Measurements from ENCODE around the gene KRT80. TPM values are rescaled to one million over a fixed set of nuclear protein-coding genes. Genes with fewer than 3 reads are reported as not detected.

Gene KRT80
- total RNA-seq, 1 experiment from 2014 or later = 51.5 TPM

- ChIA-PET POLR2A (no interaction called here), CTCF (interaction anchor here (1.0 to 1.4 kb wide), 2 partner anchors 11 to 122 kb away, joined by 3 read pairs; no protein-coding TSS in a partner anchor)
- Histone ChIP-seq H3K4me3 (ENCODE audit: low read depth in 2 of 2, low read length in 2 of 2) (no peak overlapping the region), H3K27ac (ENCODE audit: low read length) (0 out of 2 replicates have a peak overlapping the region, but pooled peaks have one; percentile 2), H3K9me3 (ENCODE audit: control insufficient read depth, insufficient read depth, low read depth, low read length) (no peaks in the 10 kb centered on the region), H3K27me3 (ENCODE audit: control insufficient read depth, insufficient read depth, low read length) (no peaks in the 10 kb centered on the region), H3K4me1 (ENCODE audit: control insufficient read depth, insufficient read depth, low read length) (peaks cover 81% of the 10 kb centered on the region), H3K36me3 (ENCODE audit: control insufficient read depth, insufficient read depth, low read length) (no peaks in the 10 kb centered on the region)
- TF ChIP-seq POLR2AphosphoS5 (IDR thresholded peaks at IDR 0.05; ENCODE audit: low read depth, low read length) = no peak
- ATAC-seq = no peak
- intact Hi-C loops (cut with micrococcal nuclease; ENCODE audit: unreplicated experiment) (no loop called here), in situ Hi-C loops (cut with HindIII; ENCODE audit: low pct_unique_long_range_greater_than_20kb, low sequenced_read_pairs) (no loop called here)
- BruUV-seq (replicated peaks) = no TSS peak
- no peak for DNase-seq (ENCODE audit: low read depth, low spot score)
These were observed 7.0 kb downstream of the KRT80 start for GRCh38 chr12:52184813-52185212.

- TF ChIP-seq SIN3A (IDR thresholded peaks at IDR 0.05; ENCODE audit: borderline replicate concordance, insufficient read depth, low read depth, low read length) (no peak), POLR2AphosphoS5 (IDR thresholded peaks at IDR 0.05; ENCODE audit: low read depth, low read length) (no peak), TCF7L2 (IDR thresholded peaks at IDR 0.05; ENCODE audit: low read depth, low read length) (no peak), CTCF (IDR thresholded peaks at IDR 0.05) (no peak)
- TF ChIP-seq, protein P1, sequence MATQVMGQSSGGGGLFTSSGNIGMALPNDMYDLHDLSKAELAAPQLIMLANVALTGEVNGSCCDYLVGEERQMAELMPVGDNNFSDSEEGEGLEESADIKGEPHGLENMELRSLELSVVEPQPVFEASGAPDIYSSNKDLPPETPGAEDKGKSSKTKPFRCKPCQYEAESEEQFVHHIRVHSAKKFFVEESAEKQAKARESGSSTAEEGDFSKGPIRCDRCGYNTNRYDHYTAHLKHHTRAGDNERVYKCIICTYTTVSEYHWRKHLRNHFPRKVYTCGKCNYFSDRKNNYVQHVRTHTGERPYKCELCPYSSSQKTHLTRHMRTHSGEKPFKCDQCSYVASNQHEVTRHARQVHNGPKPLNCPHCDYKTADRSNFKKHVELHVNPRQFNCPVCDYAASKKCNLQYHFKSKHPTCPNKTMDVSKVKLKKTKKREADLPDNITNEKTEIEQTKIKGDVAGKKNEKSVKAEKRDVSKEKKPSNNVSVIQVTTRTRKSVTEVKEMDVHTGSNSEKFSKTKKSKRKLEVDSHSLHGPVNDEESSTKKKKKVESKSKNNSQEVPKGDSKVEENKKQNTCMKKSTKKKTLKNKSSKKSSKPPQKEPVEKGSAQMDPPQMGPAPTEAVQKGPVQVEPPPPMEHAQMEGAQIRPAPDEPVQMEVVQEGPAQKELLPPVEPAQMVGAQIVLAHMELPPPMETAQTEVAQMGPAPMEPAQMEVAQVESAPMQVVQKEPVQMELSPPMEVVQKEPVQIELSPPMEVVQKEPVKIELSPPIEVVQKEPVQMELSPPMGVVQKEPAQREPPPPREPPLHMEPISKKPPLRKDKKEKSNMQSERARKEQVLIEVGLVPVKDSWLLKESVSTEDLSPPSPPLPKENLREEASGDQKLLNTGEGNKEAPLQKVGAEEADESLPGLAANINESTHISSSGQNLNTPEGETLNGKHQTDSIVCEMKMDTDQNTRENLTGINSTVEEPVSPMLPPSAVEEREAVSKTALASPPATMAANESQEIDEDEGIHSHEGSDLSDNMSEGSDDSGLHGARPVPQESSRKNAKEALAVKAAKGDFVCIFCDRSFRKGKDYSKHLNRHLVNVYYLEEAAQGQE (IDR thresholded peaks at IDR 0.05; ENCODE audit: insufficient read depth in 1 of 2, low read depth in 2 of 2, low read length in 1 of 2) = no peak
- CTCF ChIA-PET = no interaction called here
- in situ Hi-C loops (cut with HindIII; ENCODE audit: low pct_unique_long_range_greater_than_20kb, low sequenced_read_pairs) = no loop called here
- Histone ChIP-seq H3K4me1 (ENCODE audit: control insufficient read depth, insufficient read depth, low read length) (peaks cover 78% of the 10 kb centered on the region), H3K36me3 (ENCODE audit: control insufficient read depth, insufficient read depth, low read length) (no peaks in the 10 kb centered on the region), H3K27me3 (ENCODE audit: control insufficient read depth, insufficient read depth, low read length) (no peaks in the 10 kb centered on the region), H3K4me3 (ENCODE audit: low read depth in 2 of 2, low read length in 2 of 2) (no peak overlapping the region), H3K27ac (ENCODE audit: low read length) (peak overlapping the region; percentile 75), H3K9me3 (ENCODE audit: control insufficient read depth, insufficient read depth, low read depth, low read length) (no peaks in the 10 kb centered on the region)
- ATAC-seq (no peak), DNase-seq (ENCODE audit: low read depth, low spot score) (no peak)
- BruUV-seq (replicated peaks) = no TSS peak
- intact Hi-C loops (cut with micrococcal nuclease; ENCODE audit: unreplicated experiment) = no loop called here
- POLR2A ChIA-PET = no interaction called here
These were observed 7.8 kb downstream of the KRT80 start for GRCh38 chr12:52183971-52184370.

DNA sequence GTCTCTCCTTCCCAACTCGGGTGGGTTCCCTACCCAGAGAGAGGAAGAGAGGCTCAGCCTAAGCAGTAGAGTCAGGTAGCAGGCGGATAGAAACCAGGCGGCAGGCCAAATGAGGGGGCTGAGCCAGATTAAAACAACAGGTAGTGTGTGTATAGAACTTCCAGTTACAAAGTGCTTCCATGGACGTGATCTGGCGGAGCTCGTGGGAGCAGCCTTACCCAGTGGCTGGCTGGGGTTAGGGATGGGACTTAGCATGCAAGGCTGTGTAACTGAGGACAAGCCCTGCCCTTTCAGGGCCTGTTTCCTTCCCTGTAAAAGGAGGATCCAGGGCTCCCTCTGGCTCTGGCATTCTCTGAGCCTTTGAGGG lies 8.3 kb downstream of the KRT80 start:
- ChIA-PET CTCF (interaction anchor here (0.6 kb wide), 2 partner anchors 60 to 829 kb away, joined by 3 to 4 read pairs; no protein-coding TSS in a partner anchor), POLR2A (no interaction called here)
- H3K27me3 ChIP-seq (ENCODE audit: control insufficient read depth, insufficient read depth, low read length) = no peaks in the 10 kb centered on the region
- peaks cover 77% of the 10 kb centered on the region for H3K4me1 ChIP-seq (ENCODE audit: control insufficient read depth, insufficient read depth, low read length)
- intact Hi-C loops (cut with micrococcal nuclease; ENCODE audit: unreplicated experiment) = no loop called here
- no peaks in the 10 kb centered on the region for H3K36me3 ChIP-seq (ENCODE audit: control insufficient read depth, insufficient read depth, low read length)
- H3K9me3 ChIP-seq (ENCODE audit: control insufficient read depth, insufficient read depth, low read depth, low read length) = no peaks in the 10 kb centered on the region
- no peak for TF ChIP-seq CTCF (IDR thresholded peaks at IDR 0.05)
- TF ChIP-seq SIN3A (IDR thresholded peaks at IDR 0.05; ENCODE audit: borderline replicate concordance, insufficient read depth, low read depth, low read length) = no peak
- no peak for TF ChIP-seq TCF7L2 (IDR thresholded peaks at IDR 0.05; ENCODE audit: low read depth, low read length)
- TF ChIP-seq, protein P1 (IDR thresholded peaks at IDR 0.05; ENCODE audit: insufficient read depth in 1 of 2, low read depth in 2 of 2, low read length in 1 of 2) = no peak
- no peak for TF ChIP-seq POLR2AphosphoS5 (IDR thresholded peaks at IDR 0.05; ENCODE audit: low read depth, low read length)
- no peak overlapping the region for H3K4me3 ChIP-seq (ENCODE audit: low read depth in 2 of 2, low read length in 2 of 2)
- ATAC-seq = 0 out of 2 replicates have a peak, but pooled peaks have one; percentile 10
- BruUV-seq (replicated peaks) = no TSS peak
- DNase-seq (ENCODE audit: low read depth, low spot score) = no peak
- in situ Hi-C loops (cut with HindIII; ENCODE audit: low pct_unique_long_range_greater_than_20kb, low sequenced_read_pairs) = no loop called here
- peak overlapping the region; percentile 75 for H3K27ac ChIP-seq (ENCODE audit: low read length)

Data from Panc1 (cell line).